Vagina (tissue), 2 donors: ENCODE results near the gene OR14C36. TPM values are rescaled to one million over a fixed set of nuclear protein-coding genes. Genes with fewer than 3 reads are reported as not detected.

Experiments used
- DNase-seq, 2 donors: peaks; one replicate each; pipeline ENCODE4 v3.0.0-alpha.2; 2017; ENCODE audit errors: extremely low spot score in 2 of 2
- H3K27ac ChIP-seq: fragments of 200-600 bp; sonication (generic); one replicate; pipeline ENCODE4 v1.5.1; 2019
- H3K27me3 ChIP-seq: fragments of 200-600 bp; sonication (generic); one replicate; pipeline ENCODE4 v1.5.1; 2019
- H3K36me3 ChIP-seq, 2 donors: fragments of 200-600 bp; sonication (generic); one replicate each; pipeline ENCODE4 v1.5.1; 2017 to 2019
- H3K4me1 ChIP-seq: fragments of 200-600 bp; sonication (generic); one replicate; pipeline ENCODE4 v1.5.1; 2019
- H3K4me3 ChIP-seq, 2 donors: fragments of 200-600 bp; sonication (generic); 1 replicate in 1 of 2; 2 replicates in 1 of 2; pipeline ENCODE4 v1.5.1; 2016 to 2019
- H3K9me3 ChIP-seq: fragments of 200-600 bp; sonication (generic); one replicate; pipeline ENCODE4 v1.5.1; 2019
- CTCF ChIP-seq, 3 experiments: fragments of 450-650 bp in 2 of 3; fragments of 200-600 bp in 1 of 3; sonication (generic) in 1 of 3; IDR thresholded peaks; one replicate each; pipeline ENCODE4 v1.5.1; 2017 to 2019; ENCODE audit warnings: antibody characterized with exemption in 3 of 3, mild to moderate bottlenecking in 2 of 3, moderate library complexity in 2 of 3
- POLR2A ChIP-seq, 2 donors: fragments of 450-650 bp; IDR thresholded peaks; one replicate each; pipeline ENCODE4 v1.6.1; 2017; ENCODE audit warnings: antibody characterized with exemption in 2 of 2, mild to moderate bottlenecking in 2 of 2, moderate library complexity in 2 of 2
- POLR2AphosphoS5 ChIP-seq, 2 donors: sonication (generic); formaldehyde crosslinking; IDR thresholded peaks; one replicate each; pipeline ENCODE4 v1.9.0; 2017; ENCODE audit warnings: antibody characterized with exemption in 2 of 2, mild to moderate bottlenecking in 2 of 2, low read depth in 1 of 2; ENCODE audit not compliant: insufficient read depth in 1 of 2
- intact Hi-C: fragments of 100-400 bp; cut with DNase I; formaldehyde crosslinking; loops from one replicate; pipeline ENCODE4 v1.15.1; 2023
- total RNA-seq: library from RNA; depleted of rRNA; stranded (reverse); fragments of >200 nt; gene quantifications from one replicate; pipeline ENCODE4 v1.2.3, GENCODE V29; 2016

OR14C36 gene
- total RNA-seq, 1 donor from 2014 or later: not detected

GRCh38 chr1:248388426-248388825 is 39.9 kb downstream of the OR14C36 start:
- intact Hi-C loops: no loop called here
- no peaks in the 10 kb centered on the region for H3K27me3 ChIP-seq
- no peak for TF ChIP-seq POLR2AphosphoS5 (IDR thresholded peaks at IDR 0.05; ENCODE audit: insufficient read depth in 1 of 2, low read depth in 1 of 2)
- no peak for TF ChIP-seq CTCF (IDR thresholded peaks at IDR 0.05)
- no peak for TF ChIP-seq POLR2A (IDR thresholded peaks at IDR 0.05)
- DNase-seq: no peak
- H3K27ac ChIP-seq: no peak overlapping the region
- H3K4me1 ChIP-seq: no peaks in the 10 kb centered on the region
- H3K9me3 ChIP-seq: no peaks in the 10 kb centered on the region
- no peak overlapping the region for H3K4me3 ChIP-seq
- no peaks in the 10 kb centered on the region for H3K36me3 ChIP-seq

- H3K27ac ChIP-seq: no peak overlapping the region
- DNase-seq: no peak
- no peaks in the 10 kb centered on the region for H3K9me3 ChIP-seq
- H3K4me3 ChIP-seq: no peak overlapping the region
- TF ChIP-seq CTCF (IDR thresholded peaks at IDR 0.05) (no peak), POLR2AphosphoS5 (IDR thresholded peaks at IDR 0.05; ENCODE audit: insufficient read depth in 1 of 2, low read depth in 1 of 2) (no peak)
- no peaks in the 10 kb centered on the region for H3K36me3 ChIP-seq
- intact Hi-C loops: no loop called here
- H3K4me1 ChIP-seq: no peaks in the 10 kb centered on the region
- H3K27me3 ChIP-seq: no peaks in the 10 kb centered on the region
These were observed 44.5 kb downstream of the OR14C36 start for GRCh38 chr1:248393050-248393449.

Other genes with a start within 250 kb of the OR14C36 start
- gene OR2M5, start 203.6 kb upstream of the OR14C36 start, total RNA-seq: not detected
- gene OR2M2, start 174.0 kb upstream of the OR14C36 start, total RNA-seq: not detected
- not detected for gene OR2M3, start 151.5 kb upstream of the OR14C36 start, total RNA-seq
- gene OR2M4, start 117.4 kb upstream of the OR14C36 start, total RNA-seq: not detected
- gene OR2T33, start 70.8 kb upstream of the OR14C36 start, total RNA-seq: not detected
- gene OR2T12, start 45.4 kb upstream of the OR14C36 start, total RNA-seq: not detected
- not detected for gene OR2M7, start 24.2 kb upstream of the OR14C36 start, total RNA-seq
- not detected for gene OR2T4, start 12.9 kb downstream of the OR14C36 start, total RNA-seq
- not detected for gene OR2T6, start 27.0 kb downstream of the OR14C36 start, total RNA-seq
- not detected for gene OR2T1, start 54.3 kb downstream of the OR14C36 start, total RNA-seq
- not detected for gene OR2T2, start 96.9 kb downstream of the OR14C36 start, total RNA-seq
- not detected for gene OR2T3, start 124.6 kb downstream of the OR14C36 start, total RNA-seq
- not detected for gene OR2T5, start 139.8 kb downstream of the OR14C36 start, total RNA-seq
- not detected for gene OR2G6, start 159.3 kb downstream of the OR14C36 start, total RNA-seq
- gene OR2T29, start 214.0 kb downstream of the OR14C36 start, total RNA-seq: not detected
- not detected for gene OR2T34, start 226.0 kb downstream of the OR14C36 start, total RNA-seq
- not detected for gene OR2T10, start 248.9 kb downstream of the OR14C36 start, total RNA-seq